SH-SY5Y (cell line): ENCODE measurements around the gene NCOR1.

Experiments
- GATA2 ChIP-seq: IDR thresholded peaks from 2 replicates; pipeline ENCODE4 v1.6.1; 2011; ENCODE audit warnings: mild to moderate bottlenecking, low read depth, low read length
- GATA3 ChIP-seq: IDR thresholded peaks from 2 replicates; pipeline ENCODE4 v1.6.1; 2011; ENCODE audit warnings: low read depth, mild to moderate bottlenecking, low read length, moderate library complexity

DNA sequence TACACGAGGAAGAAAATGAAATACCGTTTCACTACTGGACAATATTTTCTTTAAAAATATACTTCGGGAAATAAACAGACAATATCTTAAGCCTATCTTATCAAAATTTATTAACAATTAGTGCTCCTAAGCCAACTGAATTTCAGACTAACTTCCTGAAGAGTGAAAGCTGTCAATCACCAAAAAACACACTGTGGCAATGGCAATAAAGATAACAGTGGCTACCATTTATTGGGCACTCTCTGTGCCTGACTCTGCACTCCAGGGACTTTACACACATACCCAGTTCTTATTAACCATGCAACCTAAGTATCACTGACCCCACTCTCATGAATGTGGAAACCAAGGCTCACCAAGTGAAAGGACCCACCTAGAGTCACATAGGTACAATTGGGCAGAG is 83.7 kb downstream of the NCOR1 start:
- TF ChIP-seq GATA2 (no peak), GATA3 (no peak)
